HG03159 (cell line): ENCODE data around the gene TREML2.

Source experiments
- ATAC-seq: cut with Tn5 transposase; IDR thresholded peaks from one replicate; pipeline ENCODE4 v1.9.1; 2021; ENCODE audit warnings: mild to moderate bottlenecking, moderate library complexity; ENCODE audit not compliant: unreplicated experiment

The TREML2 gene

GRCh38 chr6:41153992-41154625 lies 46.8 kb downstream of the TREML2 start, which contains the start of gene TREML1:
Gene TREML1, minus strand, starts transcription at chr6:41154347. Its CDS starts 59 bp downstream, at chr6:41154288.
- no peak for ATAC-seq

- no peak for ATAC-seq
Measured at GRCh38 chr6:41153451-41153850, 47.5 kb downstream of the TREML2 start.

DNA sequence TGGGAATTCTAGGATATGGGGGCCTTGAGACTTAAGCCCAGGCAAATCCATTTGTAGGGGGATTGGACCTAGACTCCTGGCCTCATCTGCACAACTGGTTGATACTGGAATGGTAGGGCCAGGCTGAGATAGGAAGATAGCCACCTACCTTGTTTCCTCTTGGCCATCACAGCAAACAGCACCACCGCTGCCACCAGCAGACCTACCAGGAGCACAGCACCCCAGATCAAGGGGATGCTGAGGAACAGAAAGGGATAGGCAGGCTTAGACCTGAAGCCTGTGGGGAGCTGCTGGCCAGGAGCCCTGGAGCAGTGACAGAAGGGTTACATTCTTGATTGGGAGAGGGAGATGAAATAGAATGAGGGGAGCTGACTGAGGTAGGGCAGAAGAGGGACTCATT lies 50.3 kb downstream of the TREML2 start:
- ATAC-seq = no peak

GRCh38 chr6:41147917-41148316 lies 53.0 kb downstream of the TREML2 start:
- ATAC-seq = no peak
